Omental fat pad (tissue), 4 donors: Measurements from ENCODE around the gene PAPPA2. TPM values are rescaled to one million over a fixed set of nuclear protein-coding genes. Genes with fewer than 3 reads are reported as not detected.

Source experiments
- ATAC-seq: fragments of 150-250 bp; one replicate; pipeline ENCODE4 v1.9.1; 2016; ENCODE audit warnings: mild to moderate bottlenecking, moderate library complexity; ENCODE audit not compliant: low FRiP score
- DNase-seq: peaks from one replicate; pipeline ENCODE4 v3.0.0-alpha.2; 2019; ENCODE audit warnings: low spot score
- total RNA-seq, 4 donors: library from RNA; depleted of rRNA; stranded (reverse); fragments of >200 nt; gene quantifications; one replicate each; pipeline ENCODE4 v1.1.0, GENCODE V29; 2016
- TF ChIP-seq, protein P1 (sequence below), 3 donors: fragments of 450-650 bp; IDR thresholded peaks; one replicate each; pipeline ENCODE4 v1.5.1; 2016 to 2017; ENCODE audit warnings: antibody characterized with exemption in 3 of 3, mild to moderate bottlenecking in 3 of 3, moderate library complexity in 2 of 3

The PAPPA2 gene
- total RNA-seq, 4 donors from 2014 or later: 0.63 to 5.6 (median 1.6) TPM

DNA sequence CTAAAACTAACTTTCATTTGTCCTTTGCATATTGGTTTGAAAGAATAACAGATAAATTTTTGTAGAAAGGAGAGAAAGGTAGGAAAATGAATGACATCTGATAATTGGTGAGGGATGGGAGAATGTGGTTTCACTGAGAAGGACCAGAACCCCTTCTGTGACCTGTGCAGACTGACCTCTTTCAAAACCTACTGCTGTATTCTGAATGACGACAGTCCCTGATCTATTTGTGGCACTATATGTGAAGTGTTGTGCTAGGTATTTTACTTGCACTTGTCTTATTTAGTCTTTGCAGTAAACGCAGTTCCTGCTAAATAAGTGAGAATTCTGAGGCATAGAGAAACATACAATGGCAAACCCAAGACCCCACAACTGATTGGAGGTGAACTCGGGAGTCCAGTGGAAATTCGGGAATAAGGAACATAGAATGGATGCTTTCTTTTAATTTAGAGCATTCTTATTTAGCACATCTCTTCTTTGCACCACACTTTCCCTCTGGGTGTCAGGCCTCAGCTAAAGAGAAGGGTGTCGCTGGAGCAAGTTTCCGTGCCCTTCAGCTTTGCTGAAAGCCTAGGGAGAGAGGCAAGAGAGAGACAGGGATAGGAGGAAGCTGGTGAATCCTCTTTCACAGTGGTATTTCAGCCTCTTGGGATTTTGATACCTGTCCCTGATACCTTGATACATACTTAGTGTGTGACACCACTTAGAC is 230.2 kb downstream of the PAPPA2 start:
- TF ChIP-seq, protein P1, sequence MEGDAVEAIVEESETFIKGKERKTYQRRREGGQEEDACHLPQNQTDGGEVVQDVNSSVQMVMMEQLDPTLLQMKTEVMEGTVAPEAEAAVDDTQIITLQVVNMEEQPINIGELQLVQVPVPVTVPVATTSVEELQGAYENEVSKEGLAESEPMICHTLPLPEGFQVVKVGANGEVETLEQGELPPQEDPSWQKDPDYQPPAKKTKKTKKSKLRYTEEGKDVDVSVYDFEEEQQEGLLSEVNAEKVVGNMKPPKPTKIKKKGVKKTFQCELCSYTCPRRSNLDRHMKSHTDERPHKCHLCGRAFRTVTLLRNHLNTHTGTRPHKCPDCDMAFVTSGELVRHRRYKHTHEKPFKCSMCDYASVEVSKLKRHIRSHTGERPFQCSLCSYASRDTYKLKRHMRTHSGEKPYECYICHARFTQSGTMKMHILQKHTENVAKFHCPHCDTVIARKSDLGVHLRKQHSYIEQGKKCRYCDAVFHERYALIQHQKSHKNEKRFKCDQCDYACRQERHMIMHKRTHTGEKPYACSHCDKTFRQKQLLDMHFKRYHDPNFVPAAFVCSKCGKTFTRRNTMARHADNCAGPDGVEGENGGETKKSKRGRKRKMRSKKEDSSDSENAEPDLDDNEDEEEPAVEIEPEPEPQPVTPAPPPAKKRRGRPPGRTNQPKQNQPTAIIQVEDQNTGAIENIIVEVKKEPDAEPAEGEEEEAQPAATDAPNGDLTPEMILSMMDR (IDR thresholded peaks at IDR 0.05): no peak
- ATAC-seq (no peak), DNase-seq (no peak)

DNA sequence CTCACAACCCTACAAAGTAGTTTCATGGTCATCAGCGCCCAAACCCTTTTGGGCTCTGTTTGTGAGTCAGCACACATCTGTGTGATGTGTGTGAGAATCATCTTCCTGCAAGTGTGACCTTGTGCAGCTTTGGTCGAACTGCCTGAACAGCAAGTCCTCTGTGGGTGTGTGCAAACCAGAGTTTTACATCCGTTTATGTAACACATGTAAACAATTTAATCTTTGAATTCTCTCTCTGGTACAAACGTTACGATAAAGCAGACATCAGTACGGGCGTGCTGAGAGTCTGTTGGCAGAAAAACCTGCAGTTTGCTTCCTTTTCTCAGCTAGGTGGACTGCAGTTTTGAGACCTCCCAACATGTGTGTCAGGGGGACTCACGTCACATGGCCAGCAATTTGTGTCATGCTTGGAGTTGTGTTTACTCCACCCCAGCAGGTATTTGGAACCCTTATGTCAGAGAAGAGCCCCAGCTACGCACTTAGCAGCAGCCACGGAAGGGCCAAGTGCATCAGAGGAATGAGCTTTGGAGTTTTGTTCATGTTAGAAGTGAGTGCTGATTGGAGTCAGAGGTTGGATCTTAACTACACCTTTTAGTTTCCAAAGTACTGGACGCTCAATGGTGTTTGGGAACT is 230.8 kb downstream of the PAPPA2 start:
- ATAC-seq (no peak), DNase-seq (no peak)
- TF ChIP-seq, protein P1 (IDR thresholded peaks at IDR 0.05): no peak

DNA sequence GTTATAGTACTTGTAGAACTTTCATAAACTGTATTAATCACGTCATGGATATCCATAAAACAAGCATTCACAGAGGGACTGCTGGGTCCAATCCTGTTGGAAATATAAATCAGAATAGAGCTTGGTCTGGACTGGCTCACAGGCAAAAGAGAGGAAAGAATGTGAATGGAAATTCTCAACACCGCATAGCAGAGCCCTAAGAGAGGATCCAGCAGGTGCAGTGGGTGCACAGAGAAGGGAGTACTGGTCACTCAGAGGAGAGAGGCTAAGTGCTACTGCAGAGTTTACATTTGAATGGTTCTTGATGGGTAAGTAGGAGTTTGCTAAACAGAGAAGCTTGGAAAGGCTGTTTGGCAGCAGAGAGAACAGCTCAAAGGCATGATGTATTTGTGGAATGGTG is 231.7 kb downstream of the PAPPA2 start:
- TF ChIP-seq, protein P1 (IDR thresholded peaks at IDR 0.05): no peak
- ATAC-seq: no peak
- no peak for DNase-seq

DNA sequence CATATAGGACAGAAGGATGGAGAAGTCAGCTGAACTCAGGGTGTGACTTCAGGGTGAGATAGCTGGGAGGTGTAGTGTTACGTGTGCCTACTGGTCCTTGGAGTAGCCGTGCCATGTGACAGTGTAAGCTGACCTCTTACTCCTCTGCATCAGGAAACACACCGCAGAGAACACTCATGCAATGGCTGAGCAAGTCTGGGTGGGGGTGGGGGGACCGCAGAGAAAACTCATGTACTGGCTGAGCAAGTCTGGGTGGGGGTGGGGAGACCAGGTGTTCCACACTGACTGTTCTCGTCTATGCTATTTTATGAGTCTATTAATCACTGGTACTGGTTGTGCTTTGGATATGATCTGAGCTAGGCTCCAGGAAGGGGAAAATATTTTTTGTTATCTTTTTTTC is 233.1 kb downstream of the PAPPA2 start:
- ATAC-seq (no peak), DNase-seq (no peak)
- TF ChIP-seq, protein P1 (IDR thresholded peaks at IDR 0.05): no peak

DNA sequence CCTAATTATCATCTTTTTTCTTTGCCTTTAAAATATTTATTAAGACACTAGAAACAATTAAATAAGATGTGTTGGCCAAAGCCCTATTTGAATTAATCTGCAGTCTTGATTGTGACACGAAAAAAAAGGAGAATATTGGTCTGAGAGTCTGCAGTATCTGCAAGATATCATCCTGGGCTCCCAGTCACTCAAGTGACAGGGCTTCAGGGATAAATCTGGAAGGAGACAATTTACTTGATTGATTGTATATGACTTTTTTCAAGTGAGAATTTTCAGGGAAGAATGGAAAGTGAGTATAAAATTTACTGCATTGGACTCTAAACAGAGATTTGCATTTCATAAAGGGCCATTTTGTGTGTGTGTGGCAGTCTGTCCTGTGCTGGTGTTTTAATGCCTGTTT is 233.7 kb downstream of the PAPPA2 start:
- TF ChIP-seq, protein P1 (IDR thresholded peaks at IDR 0.05): no peak
- no peak for ATAC-seq
- no peak for DNase-seq

DNA sequence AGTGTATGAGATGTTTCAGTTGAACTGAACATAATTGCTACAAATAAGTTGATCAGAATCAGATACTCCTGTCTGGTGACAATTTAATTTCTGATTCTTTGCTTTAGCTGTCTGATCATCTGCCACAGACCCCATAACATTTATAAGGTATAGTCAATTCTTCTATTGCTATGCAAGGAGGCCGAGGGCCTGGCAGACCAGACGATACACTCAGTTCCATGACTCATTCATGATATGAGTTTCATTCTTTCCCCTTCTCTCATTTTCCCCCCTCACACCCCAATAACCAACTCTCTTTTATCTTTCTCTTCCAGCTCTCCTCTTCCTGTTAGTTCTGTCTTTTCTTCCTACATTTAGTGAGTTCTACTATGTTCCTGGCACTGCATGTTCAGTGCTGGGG is 236.8 kb downstream of the PAPPA2 start:
- DNase-seq: no peak
- TF ChIP-seq, protein P1 (IDR thresholded peaks at IDR 0.05): no peak
- ATAC-seq: no peak
